HG02763 (cell line): ENCODE results near the gene GADD45B.
"Not testable (repeated sequence)": the region's sequence is repeated elsewhere in the genome, so short reads cannot be mapped to it uniquely, and the experiment has no call there.

Experiments used
- ATAC-seq: cut with Tn5 transposase; IDR thresholded peaks from one replicate; pipeline ENCODE4 v1.9.1; 2021; ENCODE audit warnings: mild to moderate bottlenecking, moderate library complexity; ENCODE audit not compliant: unreplicated experiment

The GADD45B gene

GRCh38 chr19:2487090-2487489 is 11.2 kb downstream of the GADD45B start:
- ATAC-seq, result no peak

GRCh38 chr19:2487842-2488241 is 11.9 kb downstream of the GADD45B start:
- ATAC-seq, result no peak

DNA sequence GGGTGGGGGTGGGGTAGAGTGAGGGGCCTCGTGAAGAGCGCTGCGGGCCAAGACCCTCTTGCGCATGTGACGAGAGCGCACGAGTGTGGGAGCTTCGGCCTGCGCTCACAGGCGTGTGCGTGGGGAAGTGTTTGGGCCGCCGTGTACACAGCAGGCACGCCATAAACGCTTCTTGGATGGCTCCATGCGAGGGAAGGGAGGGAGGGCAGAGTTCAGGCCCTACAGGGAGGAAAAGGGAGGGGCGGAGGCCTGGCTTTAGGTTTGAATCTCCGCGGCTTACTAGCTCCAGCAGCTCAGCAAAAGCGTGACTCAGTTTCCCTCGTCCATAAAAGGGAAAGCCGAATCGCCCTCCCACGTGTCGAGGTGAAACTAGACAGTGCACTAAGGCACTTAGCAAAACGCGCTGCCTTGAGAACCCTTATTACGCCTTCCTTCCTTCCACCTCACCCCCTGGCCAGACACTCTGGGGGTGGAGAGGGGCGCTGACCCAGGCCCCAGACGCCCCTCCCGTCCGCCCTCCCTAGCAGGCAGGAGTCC is 12.5 kb downstream of the GADD45B start:
- no peak for ATAC-seq

GRCh38 chr19:2488942-2489731 is 13.2 kb downstream of the GADD45B start:
- ATAC-seq, result no peak

DNA sequence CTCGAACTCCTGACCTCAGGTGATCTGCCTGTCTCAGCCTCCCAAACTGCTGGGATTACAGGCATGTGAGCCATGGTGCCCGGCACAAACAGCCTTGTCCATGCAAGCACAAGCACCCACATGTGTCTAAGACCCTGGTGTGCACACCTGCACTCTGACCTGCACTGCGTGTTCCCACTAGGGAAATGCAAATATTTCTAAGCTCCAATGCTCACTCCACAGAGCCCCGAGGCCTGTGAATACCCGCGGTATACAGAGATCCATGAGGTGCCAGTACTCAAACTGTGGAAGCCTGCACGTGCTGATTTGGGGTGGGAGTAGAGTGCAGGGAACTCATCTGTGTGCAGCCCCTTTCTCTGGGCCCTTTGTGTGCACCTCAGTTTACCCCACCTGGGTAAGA is 14.7 kb downstream of the GADD45B start:
- ATAC-seq, result no peak

- ATAC-seq, result no peak
Measured at GRCh38 chr19:2491130-2491801, 15.3 kb downstream of the GADD45B start.

DNA sequence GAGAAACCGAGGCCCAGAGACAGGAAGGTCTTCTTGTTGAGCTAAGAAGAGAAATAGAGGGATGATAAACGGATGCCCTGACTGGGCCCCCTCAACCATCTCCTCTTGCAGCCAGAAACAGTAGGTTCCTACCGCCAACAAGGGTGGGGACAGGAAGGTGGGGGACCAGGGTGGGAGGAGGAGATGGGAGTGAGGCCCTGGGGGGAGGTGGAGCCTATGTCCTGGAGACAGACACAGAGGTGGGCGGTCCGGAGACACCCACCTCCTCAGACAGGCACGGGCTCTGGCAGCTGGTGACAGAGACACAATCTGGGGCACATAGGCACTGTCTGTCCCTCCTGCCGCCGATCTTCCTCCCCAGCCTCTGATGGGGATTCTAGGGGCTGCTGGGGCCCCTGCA is 16.9 kb downstream of the GADD45B start:
- ATAC-seq, result no peak

DNA sequence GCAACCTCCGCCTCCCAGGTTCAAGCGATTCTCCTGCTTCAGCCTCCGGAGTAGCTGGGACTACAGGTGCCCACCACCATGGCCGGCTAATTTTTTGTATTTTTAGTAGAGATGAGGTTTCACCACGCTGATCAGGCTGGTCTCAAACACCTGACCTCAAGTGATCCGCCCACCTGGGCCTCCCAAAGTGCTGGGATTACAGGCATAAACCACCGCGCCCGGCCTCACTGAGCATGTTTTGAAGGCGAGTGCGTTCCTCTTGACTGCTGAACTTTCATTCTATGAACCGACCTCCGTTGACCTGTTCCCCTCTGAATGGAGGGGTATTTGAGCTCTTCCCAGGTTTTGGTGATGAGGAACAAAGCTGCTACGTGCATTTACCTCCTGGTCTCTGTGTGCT is 17.5 kb downstream of the GADD45B start:
- ATAC-seq, result not testable (repeated sequence)

GRCh38 chr19:2494084-2494446 is 18.1 kb downstream of the GADD45B start:
- no peak for ATAC-seq

GRCh38 chr19:2494447-2495129 is 18.7 kb downstream of the GADD45B start:
- no peak for ATAC-seq

DNA sequence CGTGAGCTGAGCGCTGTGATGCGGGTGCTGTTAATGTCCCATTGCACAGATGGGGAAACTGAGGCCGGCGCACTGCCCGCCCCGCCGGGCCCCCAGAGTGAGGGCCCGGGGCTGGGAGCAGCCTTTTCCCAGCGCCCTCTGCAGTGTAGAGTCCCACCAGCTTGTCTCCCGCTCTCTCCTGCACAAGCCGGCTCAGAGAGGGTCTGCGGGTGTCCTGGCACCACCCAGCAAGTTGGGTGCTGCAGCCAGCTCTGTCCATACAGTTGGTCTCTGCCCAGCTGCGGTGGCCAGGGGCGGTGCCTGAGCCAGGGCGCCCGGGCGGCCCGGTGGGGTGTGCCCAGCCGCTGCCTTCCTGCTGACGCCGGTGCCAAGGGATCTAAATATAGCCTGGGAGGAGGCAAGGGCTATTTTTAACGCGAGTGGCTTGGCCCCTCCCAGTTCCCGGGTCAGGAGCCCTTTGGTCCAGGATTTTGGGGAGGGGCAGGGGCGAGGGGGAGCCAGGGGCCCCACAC is 19.3 kb downstream of the GADD45B start:
- ATAC-seq, result no peak

- ATAC-seq, result no peak
Measured at GRCh38 chr19:2495651-2496316, 19.9 kb downstream of the GADD45B start.

DNA sequence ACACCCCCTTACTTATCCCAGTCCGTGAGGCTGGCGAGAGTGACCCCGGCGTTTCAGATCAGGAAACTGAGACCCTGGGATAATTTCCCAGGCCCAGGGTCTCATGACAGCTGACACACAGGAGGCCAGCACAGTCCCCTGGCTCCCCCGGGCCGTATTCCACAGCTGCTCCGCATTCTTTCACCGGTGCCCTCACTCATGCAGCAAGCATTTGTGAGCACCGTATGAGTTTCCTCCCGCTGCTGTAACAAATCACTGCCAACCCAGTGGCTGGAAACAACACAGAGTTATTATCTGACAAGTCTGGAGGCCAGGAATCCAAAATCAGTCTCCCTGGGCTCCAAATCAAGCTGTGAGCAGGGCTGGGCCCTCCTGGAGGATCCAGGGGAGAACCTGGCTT is 21.3 kb downstream of the GADD45B start:
- no peak for ATAC-seq

- no peak for ATAC-seq
Measured at GRCh38 chr19:2500156-2500555, 24.2 kb downstream of the GADD45B start.

DNA sequence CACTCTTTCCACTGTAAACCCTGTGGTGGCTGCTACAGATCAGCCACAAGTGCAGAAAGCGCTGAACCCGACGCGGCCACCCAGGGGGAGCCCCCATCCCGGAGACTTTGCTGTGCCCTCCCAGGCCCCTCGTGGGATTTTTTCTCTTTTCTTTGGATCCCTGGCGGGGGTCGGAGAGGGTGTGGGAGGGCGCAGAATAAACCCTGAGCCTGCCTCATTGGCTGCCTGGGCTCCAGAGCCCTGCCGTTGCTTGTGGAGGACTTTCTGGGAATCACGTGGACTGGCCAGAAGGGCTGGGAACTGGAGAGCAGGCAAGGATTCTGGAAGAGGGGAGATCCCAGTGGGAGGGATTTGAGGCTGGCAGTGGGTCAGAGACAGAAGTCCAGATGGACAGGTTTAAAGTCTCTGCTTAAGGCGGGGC is 24.9 kb downstream of the GADD45B start:
- no peak for ATAC-seq

DNA sequence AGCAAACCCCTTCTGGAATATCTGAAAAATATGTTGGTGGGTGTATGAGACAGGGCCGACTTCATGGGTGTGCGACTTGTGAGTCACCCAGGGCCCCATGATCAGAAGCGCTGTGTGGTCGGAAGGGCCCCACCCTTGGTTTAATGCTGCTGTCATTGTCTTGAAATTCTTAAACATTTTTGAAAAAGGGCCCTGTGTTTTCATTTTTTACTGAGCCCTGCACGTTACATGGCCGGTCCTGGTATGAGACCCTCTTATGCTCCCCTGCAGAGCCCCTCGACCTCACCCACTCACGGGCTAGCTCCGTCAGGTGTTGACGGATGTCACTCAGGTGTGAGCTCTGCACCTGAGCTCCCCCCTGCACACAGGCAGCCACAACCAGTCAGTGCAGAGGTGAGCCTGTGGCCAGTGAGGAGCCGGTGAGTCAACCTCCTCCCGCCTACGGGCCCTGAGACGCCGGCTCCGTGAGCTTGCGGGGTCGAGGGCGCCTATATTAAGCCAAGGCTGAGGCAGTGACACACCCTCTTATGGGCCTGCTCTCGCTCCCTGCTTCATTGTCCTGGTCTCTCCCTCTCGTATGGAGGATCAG is 27.7 kb downstream of the GADD45B start:
- no peak for ATAC-seq

DNA sequence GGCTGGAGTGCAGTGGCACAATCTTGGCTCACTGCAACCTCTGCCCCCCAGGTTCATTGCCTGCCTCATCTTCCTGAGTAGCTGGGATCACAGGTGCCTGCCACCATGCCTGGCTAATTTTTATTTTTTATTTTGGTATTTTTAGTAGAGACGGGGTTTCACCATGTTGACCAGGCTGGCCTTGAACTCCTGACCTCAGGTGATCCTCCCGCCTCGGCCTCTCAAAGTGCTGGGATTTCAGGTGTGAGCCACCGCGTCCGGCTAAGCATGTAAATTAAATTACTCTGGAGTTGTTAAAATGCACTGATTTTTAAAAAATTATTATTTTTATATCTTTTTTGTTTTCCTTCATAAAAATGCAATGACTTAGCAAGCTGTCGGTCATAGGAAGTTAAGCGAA is 30.7 kb downstream of the GADD45B start:
- ATAC-seq, result not testable (repeated sequence)

DNA sequence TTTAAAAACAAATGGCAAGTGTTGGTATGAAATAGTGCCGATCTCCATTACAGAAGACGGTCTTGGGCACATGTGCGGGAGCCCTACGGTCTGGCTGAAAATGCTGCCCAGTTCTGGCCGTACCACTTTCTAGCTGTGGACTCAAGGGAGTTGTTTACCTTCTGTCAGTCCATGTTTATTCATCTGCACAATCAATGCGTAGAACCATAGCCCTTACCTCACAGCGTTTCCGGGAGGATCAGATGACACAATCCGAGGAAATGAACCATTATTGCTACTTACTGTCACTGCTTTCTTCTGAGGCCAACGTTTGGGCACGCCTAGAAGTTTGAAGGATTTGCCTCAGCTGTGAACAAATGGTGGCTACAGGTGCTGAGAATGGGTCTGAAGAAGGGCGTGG is 31.2 kb downstream of the GADD45B start:
- no peak for ATAC-seq

DNA sequence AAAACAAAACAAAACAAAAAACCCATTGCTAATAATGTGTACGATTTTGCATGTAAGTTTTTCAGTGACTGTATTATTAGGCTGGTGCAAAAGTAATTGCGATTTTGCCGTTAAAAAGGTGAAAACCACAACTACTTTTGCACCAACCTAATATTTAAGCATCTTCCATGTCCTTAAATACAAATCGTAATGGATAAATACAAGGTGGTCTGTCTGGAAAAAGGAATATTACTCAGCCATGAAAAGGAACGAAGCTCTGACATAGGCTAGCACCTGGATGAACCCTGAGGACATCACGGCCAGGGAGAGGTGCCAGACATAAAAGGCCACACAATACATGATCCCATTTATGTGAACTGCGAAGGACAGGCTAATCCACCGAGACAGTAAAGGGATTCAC is 33.2 kb downstream of the GADD45B start:
- ATAC-seq, result no peak

DNA sequence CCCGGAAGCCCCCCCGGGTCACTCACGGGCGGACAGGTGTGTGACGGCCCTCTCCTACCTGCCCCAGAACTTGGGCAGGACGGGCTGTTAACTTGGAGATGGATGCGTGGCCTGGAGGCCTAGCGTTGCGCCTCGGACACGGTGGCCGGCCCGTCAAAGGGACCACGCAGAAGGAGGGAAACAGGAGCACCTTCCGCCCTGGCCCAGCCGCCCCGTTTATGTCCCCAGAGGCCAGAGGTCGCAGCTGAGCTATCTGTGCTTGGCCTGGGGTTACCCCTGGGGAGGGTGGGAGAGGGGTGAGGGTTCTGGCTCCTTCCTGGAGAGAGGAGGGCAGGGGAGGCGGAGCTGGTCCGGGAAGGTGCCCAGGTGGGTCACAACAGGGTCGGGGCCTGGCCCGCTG is 35.6 kb downstream of the GADD45B start:
- ATAC-seq, result no peak

- no peak for ATAC-seq
Measured at GRCh38 chr19:2511991-2512390, 36.1 kb downstream of the GADD45B start.
